WTC11 (cell line): ENCODE results near the gene CACNA2D3. TPM values are rescaled to one million over a fixed set of nuclear protein-coding genes. Genes with fewer than 3 reads are reported as not detected.

Experiments
- ATAC-seq: fragments of 200-7000 bp; cut with Tn5 transposase; 2 replicates; pipeline ENCODE4 v1.10.0; 2021; ENCODE audit warnings: mild to moderate bottlenecking, moderate library complexity
- CTCF ChIA-PET: fragments of 300-600 bp; sonication (Branson Sonifier 250); formaldehyde crosslinking; loops from one replicate; lab custom pipeline; 2021; ENCODE audit warnings: antibody characterized with exemption; lab: Charles Lee
- POLR2A ChIA-PET: fragments of 350-600 bp; sonication (Branson Sonifier 250); formaldehyde crosslinking; loops from one replicate; lab custom pipeline; 2021; ENCODE audit warnings: antibody characterized with exemption; lab: Charles Lee
- DNase-seq: peaks from one replicate; pipeline ENCODE4 v3.0.0; 2021; ENCODE audit warnings: low spot score
- H3K27ac Mint-ChIP-seq: 2 replicates; pipeline ENCODE4 v1.8.0; 2021; ENCODE audit warnings: mixed read lengths
- H3K27me3 Mint-ChIP-seq: 2 replicates; pipeline ENCODE4 v1.8.0; 2021; ENCODE audit warnings: low read depth, mild to moderate bottlenecking, moderate library complexity, mixed read lengths
- H3K36me3 Mint-ChIP-seq: 2 replicates; pipeline ENCODE4 v1.8.0; 2021; ENCODE audit warnings: mixed read lengths
- H3K4me1 Mint-ChIP-seq: 2 replicates; pipeline ENCODE4 v1.8.0; 2022; ENCODE audit warnings: mixed read lengths
- H3K4me3 Mint-ChIP-seq: 2 replicates; pipeline ENCODE4 v1.8.0; 2021; ENCODE audit warnings: mild to moderate bottlenecking, moderate library complexity, mixed read lengths
- H3K9me3 Mint-ChIP-seq: 2 replicates; pipeline ENCODE4 v1.8.0; 2021; ENCODE audit warnings: mixed read lengths
- CREB1 ChIP-seq: sonication (generic); formaldehyde crosslinking; IDR thresholded peaks from 2 replicates; pipeline ENCODE4 v1.8.0; 2023; ENCODE audit warnings: mild to moderate bottlenecking, missing genetic modification reagents
- CREM ChIP-seq: sonication (generic); formaldehyde crosslinking; IDR thresholded peaks from 2 replicates; pipeline ENCODE4 v1.8.1; 2022; ENCODE audit warnings: mild to moderate bottlenecking, missing genetic modification reagents, moderate library complexity
- EMX1 ChIP-seq: fragments of 250-450 bp; sonication (Bioruptor Pico); IDR thresholded peaks from 2 replicates; pipeline ENCODE4 v1.8.0; 2021; ENCODE audit warnings: mild to moderate bottlenecking
- ERG ChIP-seq: fragments of 250-450 bp; sonication (Bioruptor Pico); IDR thresholded peaks from 2 replicates; pipeline ENCODE4 v1.8.0; 2021; ENCODE audit warnings: mild to moderate bottlenecking
- ESRRA ChIP-seq: sonication (generic); formaldehyde crosslinking; IDR thresholded peaks from 2 replicates; pipeline ENCODE4 v1.8.1; 2022; ENCODE audit warnings: mild to moderate bottlenecking, missing genetic modification reagents, borderline replicate concordance
- ETV6 ChIP-seq: sonication (generic); formaldehyde crosslinking; IDR thresholded peaks from 2 replicates; pipeline ENCODE4 v1.8.1; 2022; ENCODE audit warnings: mild to moderate bottlenecking, missing genetic modification reagents
- GRHL2 ChIP-seq: fragments of 250-450 bp; sonication (Bioruptor Pico); IDR thresholded peaks from 2 replicates; pipeline ENCODE4 v1.8.0; 2022; ENCODE audit warnings: mild to moderate bottlenecking, moderate library complexity; ENCODE audit not compliant: insufficient replicate concordance, severe bottlenecking
- GTF2I ChIP-seq: fragments of 250-450 bp; sonication (Bioruptor Pico); conservative IDR thresholded peaks from 2 replicates; pipeline ENCODE4 v1.4.0; 2021; ENCODE audit warnings: mild to moderate bottlenecking
- HMGA2 ChIP-seq: fragments of 250-450 bp; sonication (Bioruptor Pico); IDR thresholded peaks from 2 replicates; pipeline ENCODE4 v1.4.0; 2021; ENCODE audit warnings: mild to moderate bottlenecking, moderate library complexity
- HMGXB4 ChIP-seq: sonication (generic); formaldehyde crosslinking; IDR thresholded peaks from 2 replicates; pipeline ENCODE4 v1.8.1; 2023; ENCODE audit warnings: mild to moderate bottlenecking, moderate library complexity, missing genetic modification reagents
- JAZF1 ChIP-seq: fragments of 250-450 bp; sonication (Bioruptor Pico); IDR thresholded peaks from 2 replicates; pipeline ENCODE4 v1.9.0; 2021; ENCODE audit warnings: moderate library complexity, mild to moderate bottlenecking, inconsistent platforms
- KAT7 ChIP-seq: sonication (generic); formaldehyde crosslinking; IDR thresholded peaks from 2 replicates; pipeline ENCODE4 v1.8.1; 2023; ENCODE audit warnings: missing genetic modification reagents, mild to moderate bottlenecking, borderline replicate concordance
- MAX ChIP-seq: sonication (generic); formaldehyde crosslinking; IDR thresholded peaks from 2 replicates; pipeline ENCODE4 v1.8.0; 2022; ENCODE audit warnings: mild to moderate bottlenecking, missing genetic modification reagents
- MYBL2 ChIP-seq: sonication (generic); formaldehyde crosslinking; IDR thresholded peaks from 2 replicates; pipeline ENCODE4 v1.8.1; 2023; ENCODE audit warnings: mild to moderate bottlenecking, moderate library complexity, missing genetic modification reagents
- NFE2L1 ChIP-seq: sonication (generic); formaldehyde crosslinking; IDR thresholded peaks from 2 replicates; pipeline ENCODE4 v1.8.1; 2023; ENCODE audit warnings: missing genetic modification reagents
- RELA ChIP-seq: sonication (generic); formaldehyde crosslinking; IDR thresholded peaks from 2 replicates; pipeline ENCODE4 v1.8.1; 2022; ENCODE audit warnings: missing genetic modification reagents, mild to moderate bottlenecking, borderline replicate concordance
- SMAD4 ChIP-seq: sonication (generic); formaldehyde crosslinking; IDR thresholded peaks from 2 replicates; pipeline ENCODE4 v1.8.0; 2022; ENCODE audit warnings: mild to moderate bottlenecking, missing genetic modification reagents
- SP1 ChIP-seq: sonication (generic); formaldehyde crosslinking; conservative IDR thresholded peaks from 2 replicates; pipeline ENCODE4 v1.8.1; 2022; ENCODE audit warnings: missing genetic modification reagents
- TCF7 ChIP-seq: sonication (generic); formaldehyde crosslinking; IDR thresholded peaks from 2 replicates; pipeline ENCODE4 v1.8.0; 2022; ENCODE audit warnings: mild to moderate bottlenecking, low read depth, missing genetic modification reagents, moderate library complexity
- USF2 ChIP-seq: sonication (generic); formaldehyde crosslinking; IDR thresholded peaks from 2 replicates; pipeline ENCODE4 v1.8.1; 2023; ENCODE audit warnings: mild to moderate bottlenecking, missing genetic modification reagents, moderate library complexity
- ZSCAN18 ChIP-seq: fragments of 250-450 bp; sonication (Bioruptor Pico); IDR thresholded peaks from 2 replicates; pipeline ENCODE4 v2.1.2; 2022; ENCODE audit warnings: mild to moderate bottlenecking, moderate library complexity
- total RNA-seq: library from RNA; stranded (reverse); gene quantifications from 3 replicates; pipeline ENCODE4 v1.2.3, GENCODE V29; 2021

Gene CACNA2D3
- total RNA-seq, 1 experiment from 2014 or later, result 5.0 TPM

DNA sequence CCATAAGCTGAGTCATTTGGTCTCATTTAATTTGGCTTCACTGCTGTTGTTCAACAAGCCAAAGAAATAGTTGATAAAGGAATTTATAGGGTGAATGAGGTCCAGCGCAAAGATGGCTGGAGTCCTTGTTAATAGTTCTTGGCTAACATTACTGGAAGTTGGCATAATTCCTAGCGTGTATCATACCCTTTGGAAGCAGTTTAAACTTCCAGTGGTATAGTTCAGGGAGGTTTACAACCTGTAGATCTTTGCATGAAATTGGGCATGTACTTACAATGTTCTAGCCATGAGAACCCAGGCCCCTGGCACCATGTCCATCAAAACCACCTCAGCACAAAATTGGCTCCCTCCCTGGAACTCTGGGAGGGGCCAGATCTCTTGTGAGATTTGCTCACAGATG lies 424.7 kb downstream of the CACNA2D3 start (continued):
- no peak for TF ChIP-seq HMGA2 (CRISPR knock-in tag)
- TF ChIP-seq SP1, result no peak
- TF ChIP-seq MYBL2 (CRISPR knock-in tag), result no peak
- no peak for TF ChIP-seq ETV6 (CRISPR knock-in tag)
- TF ChIP-seq, all 79 proteins: peak for 0

DNA sequence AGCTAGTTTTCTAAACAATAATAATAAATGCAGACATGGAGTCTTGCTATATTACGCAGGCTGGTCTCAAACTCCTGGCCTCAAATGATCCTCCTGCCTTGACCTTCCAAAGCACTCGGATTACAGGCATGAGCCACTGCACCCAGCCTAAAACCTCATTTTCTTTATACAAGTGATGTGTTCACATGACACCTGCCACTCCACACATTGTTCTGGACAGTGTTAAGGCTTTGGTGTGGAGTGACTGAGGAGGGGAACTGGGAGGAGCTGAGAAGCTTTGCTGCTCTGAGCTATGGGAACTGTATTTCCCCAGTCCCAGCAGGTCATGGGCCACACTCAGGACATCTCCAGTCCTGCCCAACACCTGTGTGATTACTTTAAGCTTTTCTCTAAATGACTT lies 425.5 kb downstream of the CACNA2D3 start:
- no peaks in the 10 kb centered on the region; the same call in 1 of the 2 replicates for H3K4me1 Mint-ChIP-seq
- TF ChIP-seq RELA (no peak), ERG (CRISPR knock-in tag) (no peak), SP1 (no peak), MAX (CRISPR knock-in tag) (no peak), NFE2L1 (CRISPR knock-in tag) (no peak), HMGXB4 (CRISPR knock-in tag) (no peak), ZSCAN18 (CRISPR knock-in tag) (no peak), KAT7 (CRISPR knock-in tag) (no peak), JAZF1 (CRISPR knock-in tag) (no peak), ETV6 (CRISPR knock-in tag) (no peak), CREM (CRISPR knock-in tag) (no peak), SMAD4 (no peak), GRHL2 (CRISPR knock-in tag) (no peak), USF2 (CRISPR knock-in tag) (no peak), TCF7 (CRISPR knock-in tag) (no peak), GTF2I (CRISPR knock-in tag) (no peak), CREB1 (CRISPR knock-in tag) (no peak), ESRRA (no peak), EMX1 (CRISPR knock-in tag) (no peak)
- TF ChIP-seq, all 79 proteins: peak for 0
- H3K27ac Mint-ChIP-seq, result no peak overlapping the region
- H3K27me3 Mint-ChIP-seq, result no peaks in the 10 kb centered on the region; the same call in 1 of the 2 replicates
- POLR2A ChIA-PET, result interaction anchor here (1.4 kb wide), 1 partner anchor 84 kb away, joined by 4 read pairs; no protein-coding TSS in a partner anchor
- ATAC-seq (no peak), DNase-seq (no peak)
- no peaks in the 10 kb centered on the region for H3K9me3 Mint-ChIP-seq
- CTCF ChIA-PET, result interaction anchor here (2.2 kb wide), 1 partner anchor 10 kb away, joined by 6 read pairs; no protein-coding TSS in a partner anchor
- H3K4me3 Mint-ChIP-seq, result no peak overlapping the region
- no peaks in the 10 kb centered on the region for H3K36me3 Mint-ChIP-seq
